Ovary (tissue), 9 donors: Measurements from ENCODE around the gene RASGRF2. TPM values are rescaled to one million over a fixed set of nuclear protein-coding genes. Genes with fewer than 3 reads are reported as not detected.
A peak's percentile ranks its signal among the peaks of the same experiment; 100 is the strongest.

ENCODE experiments used
- DNase-seq, 5 donors: peaks; one replicate each; pipeline ENCODE4 v3.0.0-alpha.2; 2019 to 2020
- H3K27ac ChIP-seq, 2 donors: fragments of 200-600 bp; one replicate each; pipeline versions ENCODE4 v1.5.1 to v1.8.0; 2019 to 2022
- H3K27me3 ChIP-seq: fragments of 200-600 bp; one replicate; pipeline ENCODE4 v1.8.0; 2022
- H3K36me3 ChIP-seq: fragments of 200-600 bp; sonication (generic); one replicate; pipeline ENCODE4 v1.5.1; 2019
- H3K4me1 ChIP-seq: one replicate; pipeline ENCODE4 v1.8.1; 2013; ENCODE audit warnings: mild to moderate bottlenecking, moderate library complexity; ENCODE audit not compliant: insufficient read depth
- H3K4me3 ChIP-seq: fragments of 200-600 bp; sonication (generic); one replicate; pipeline ENCODE4 v1.5.1; 2017
- H3K9me3 ChIP-seq, 2 donors: fragments of 200-600 bp in 1 of 2; sonication (generic) in 1 of 2; one replicate each; pipeline versions ENCODE4 v1.5.1 to v1.8.1; 2013 to 2019; ENCODE audit warnings: mild to moderate bottlenecking in 1 of 2, moderate library complexity in 1 of 2
- CTCF ChIP-seq, 3 donors: fragments of 450-650 bp in 2 of 3; fragments of 200-600 bp in 1 of 3; IDR thresholded peaks; one replicate each; pipeline versions ENCODE4 v1.5.1 to v1.8.0; 2016 to 2022; ENCODE audit warnings: antibody characterized with exemption in 3 of 3, mild to moderate bottlenecking in 1 of 3
- EP300 ChIP-seq: sonication (generic); formaldehyde crosslinking; IDR thresholded peaks from one replicate; pipeline ENCODE4 v1.6.1; 2017; ENCODE audit warnings: antibody characterized with exemption
- POLR2A ChIP-seq: fragments of 450-650 bp; IDR thresholded peaks from one replicate; pipeline ENCODE4 v1.6.1; 2017; ENCODE audit warnings: antibody characterized with exemption, mild to moderate bottlenecking, moderate library complexity
- WGBS, 3 donors: extraction: QIAGEN DNeasy Blood & Tissue Kit in 1 of 3; methylation state at CpG; one replicate each; pipeline versions ENCODE4 v1.1.5 to v1.1.7; 2013 to 2017; 5-methylcytosine and 5-hydroxymethylcytosine counted together
- intact Hi-C, 4 donors: fragments of 100-400 bp; cut with DNase I; formaldehyde crosslinking; loops; one replicate each; pipeline versions ENCODE4 v1.11.0 to v1.15.1; 2022 to 2023
- polyA plus RNA-seq, 2 donors: library from polyadenylated mRNA; stranded (reverse); fragments of 200-250 nt in 1 of 2; fragments of 350-450 nt in 1 of 2; fragmentation: Illumina TruSeq in 1 of 2; extraction: RNeasy Lipid Tissue Mini Kit (QIAGEN cat#74804) in 1 of 2; gene quantifications; one replicate each; pipeline ENCODE4 v1.2.3, GENCODE V29; 2013 to 2014
- total RNA-seq, 7 donors: library from RNA; depleted of rRNA in 2 of 7; stranded (reverse); fragments of >200 nt in 2 of 7; fragmentation: NEBNext Ultra II Directional in 3 of 7; extraction: Animal tissue kit (Norgen Biotek cat#: 25700) in 3 of 7; gene quantifications; one replicate each; pipeline versions ENCODE4 v1.1.0 to v1.2.4, GENCODE V29; 2016 to 2023
- donor health status: DM: no; HTN: no; CAD: no; lungs with moderate emphysema.
- donor health status: DM: no; HTN: no; CAD: no.
- donor health status: Bipolar disorder and iron deficiency.
- donor health status: DM: yes; HTN: yes; CAD: no.
- donor health status: DM: no; HTN: no; CAD: no.
- donor health status: DM: yes; HTN: yes; CAD: no.

Gene RASGRF2
- total and polyA plus RNA-seq, 9 donors, result 8.6 to 55.1 (median 23.0) TPM

GRCh38 chr5:81244451-81244850, 284.3 kb downstream of the RASGRF2 start:
- TF ChIP-seq EP300 (no peak), CTCF (IDR thresholded peaks at IDR 0.05) (no peak), POLR2A (no peak)
- Histone ChIP-seq H3K4me1 (peaks cover 21% of the 10 kb centered on the region), H3K9me3 (no peaks in the 10 kb centered on the region), H3K4me3 (no peak overlapping the region), H3K27me3 (no peaks in the 10 kb centered on the region), H3K27ac (no peak overlapping the region), H3K36me3 (no peaks in the 10 kb centered on the region)
- WGBS, 3 donors, result 93 to 96% (median 96%) methylated on average over 4 of the region's 4 CpGs
- intact Hi-C loops, result no loop called here
- no peak for DNase-seq

GRCh38 chr5:81245871-81246235, 285.7 kb downstream of the RASGRF2 start:
- H3K27ac ChIP-seq, result peak overlapping the region in 1 of 2 donors; percentile 52
- no peak for DNase-seq
- H3K36me3 ChIP-seq, result no peaks in the 10 kb centered on the region
- intact Hi-C loops, result no loop called here
- 72 to 75% (median 74%) methylated on average over 5 of the region's 5 CpGs for WGBS, 3 donors
- no peaks in the 10 kb centered on the region for H3K9me3 ChIP-seq
- H3K4me1 ChIP-seq, result peaks cover 21% of the 10 kb centered on the region
- TF ChIP-seq EP300, result no peak
- TF ChIP-seq POLR2A, result no peak
- TF ChIP-seq CTCF (IDR thresholded peaks at IDR 0.05), result no peak
- no peaks in the 10 kb centered on the region for H3K27me3 ChIP-seq
- no peak overlapping the region for H3K4me3 ChIP-seq

- intact Hi-C loops, result no loop called here
- peak overlapping the region; percentile 43 to 52 for H3K27ac ChIP-seq
- no peak for DNase-seq
These were observed 286.5 kb downstream of the RASGRF2 start for GRCh38 chr5:81246697-81247096.

GRCh38 chr5:81247441-81247972, 287.3 kb downstream of the RASGRF2 start:
- peak overlapping the region in 1 of 2 donors; percentile 52 for H3K27ac ChIP-seq
- no peaks in the 10 kb centered on the region for H3K9me3 ChIP-seq
- WGBS, 3 donors, result 19 to 27% (median 22%) methylated on average over 3 of the region's 3 CpGs
- H3K4me1 ChIP-seq, result peaks cover 20% of the 10 kb centered on the region
- H3K4me3 ChIP-seq, result no peak overlapping the region
- H3K27me3 ChIP-seq, result no peaks in the 10 kb centered on the region
- DNase-seq, result no peak
- TF ChIP-seq CTCF (IDR thresholded peaks at IDR 0.05), result no peak
- no peak for TF ChIP-seq EP300
- TF ChIP-seq POLR2A, result no peak
- no peaks in the 10 kb centered on the region for H3K36me3 ChIP-seq
- intact Hi-C loops, result no loop called here

More at GRCh38 chr5:81246697-81247096, 286.5 kb downstream of the RASGRF2 start:
- TF ChIP-seq POLR2A, result no peak
- TF ChIP-seq EP300, result no peak
- H3K27me3 ChIP-seq, result no peaks in the 10 kb centered on the region
- WGBS, 3 donors, result 52 to 66% (median 55%) methylated on average over 6 of the region's 6 CpGs
- no peaks in the 10 kb centered on the region for H3K9me3 ChIP-seq
- H3K4me1 ChIP-seq, result peaks cover 21% of the 10 kb centered on the region
- no peak overlapping the region for H3K4me3 ChIP-seq
- H3K36me3 ChIP-seq, result no peaks in the 10 kb centered on the region

- Histone ChIP-seq H3K27ac (no peak overlapping the region), H3K9me3 (no peaks in the 10 kb centered on the region), H3K4me3 (no peak overlapping the region), H3K27me3 (no peaks in the 10 kb centered on the region), H3K36me3 (no peaks in the 10 kb centered on the region), H3K4me1 (peaks cover 15% of the 10 kb centered on the region)
- no peak for DNase-seq
- TF ChIP-seq CTCF (IDR thresholded peaks at IDR 0.05) (no peak), POLR2A (no peak), EP300 (no peak)
- intact Hi-C loops, result no loop called here
- WGBS, 3 donors, result 91 to 92% (median 91%) methylated on average over 4 of the region's 4 CpGs
These were observed 289.1 kb downstream of the RASGRF2 start for GRCh38 chr5:81249240-81249639.
